Adipocyte (in vitro differentiated cells): ENCODE data around the gene MYO6.

ENCODE experiments used
- DNase-seq: peaks from one replicate; pipeline ENCODE4 v3.0.0-alpha.2; 2015; ENCODE audit warnings: low read depth
- H3K27me3 ChIP-seq: replicated peaks from 2 replicates; pipeline ENCODE4 v1.7.0; 2013; ENCODE audit warnings: mild to moderate bottlenecking, low read length, moderate library complexity; ENCODE audit not compliant: control insufficient read depth, insufficient read depth
- H3K36me3 ChIP-seq: 2 replicates; pipeline ENCODE4 v1.7.0; 2013; ENCODE audit warnings: low read length, mild to moderate bottlenecking, moderate library complexity; ENCODE audit not compliant: control insufficient read depth, insufficient read depth, severe bottlenecking
- H3K4me1 ChIP-seq: 2 replicates; pipeline ENCODE4 v1.7.0; 2013; ENCODE audit warnings: mild to moderate bottlenecking, low read length, moderate library complexity; ENCODE audit not compliant: control insufficient read depth, insufficient read depth
- H3K4me3 ChIP-seq: 2 replicates; pipeline ENCODE4 v1.7.0; 2013; ENCODE audit warnings: mild to moderate bottlenecking, low read length, moderate library complexity
- H3K9ac ChIP-seq: 2 replicates; pipeline ENCODE4 v1.7.0; 2013; ENCODE audit warnings: mild to moderate bottlenecking, low read length, moderate library complexity
- H3K9me3 ChIP-seq: 2 replicates; pipeline ENCODE4 v1.7.0; 2013; ENCODE audit warnings: mild to moderate bottlenecking, low read length, moderate library complexity; ENCODE audit not compliant: control insufficient read depth

Gene MYO6

GRCh38 chr6:75856902-75857301 is 107.9 kb downstream of the MYO6 start:
- Histone ChIP-seq H3K36me3 (peaks cover 15% of the 10 kb centered on the region), H3K9ac (no peak overlapping the region), H3K4me3 (no peak overlapping the region), H3K27me3 (no peaks in the 10 kb centered on the region), H3K4me1 (peaks cover 10% of the 10 kb centered on the region), H3K9me3 (no peaks in the 10 kb centered on the region)
- DNase-seq: no peak

DNA sequence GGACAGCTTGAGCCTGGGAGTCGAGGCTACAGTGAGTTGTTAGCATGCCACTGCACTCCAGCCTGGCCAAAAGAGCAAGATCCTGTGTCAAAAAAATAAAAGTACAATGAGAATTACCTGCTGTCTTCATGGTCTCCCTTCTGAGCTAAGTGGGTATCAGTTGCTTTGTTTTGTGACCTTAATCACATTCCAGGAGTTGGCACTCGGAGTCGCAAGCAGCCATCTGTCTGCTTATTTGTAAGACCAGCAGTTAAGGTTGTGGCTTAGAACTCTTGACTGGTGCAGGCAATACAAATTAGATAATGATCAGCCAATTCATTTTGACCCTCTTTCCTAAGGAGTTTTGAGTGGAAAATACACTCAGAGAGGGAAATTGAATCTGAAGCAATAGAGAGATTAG is 114.0 kb downstream of the MYO6 start:
- Histone ChIP-seq H3K36me3 (peaks cover 52% of the 10 kb centered on the region), H3K4me1 (no peaks in the 10 kb centered on the region)
- no peak for DNase-seq

DNA sequence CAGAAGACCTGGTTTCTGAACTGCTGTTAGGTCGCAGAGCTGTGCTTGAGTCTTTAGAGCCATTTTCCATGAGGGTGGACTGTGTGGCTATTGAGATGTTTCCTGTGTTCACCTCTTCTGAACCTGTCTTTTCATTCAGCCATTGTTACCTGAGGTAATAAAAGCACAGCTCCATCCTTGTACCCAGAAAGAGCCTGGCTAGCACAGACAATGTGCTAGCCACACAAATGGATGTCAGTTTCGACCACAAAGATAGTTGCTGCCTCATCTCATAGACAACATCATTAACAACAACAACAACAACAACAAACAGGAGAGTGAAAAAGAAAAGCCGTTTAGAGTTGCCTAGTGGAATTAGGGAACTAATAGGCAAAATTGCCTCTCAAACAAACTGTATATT is 114.7 kb downstream of the MYO6 start:
- Histone ChIP-seq H3K4me1 (no peaks in the 10 kb centered on the region), H3K36me3 (peaks cover 52% of the 10 kb centered on the region), H3K9me3 (no peaks in the 10 kb centered on the region), H3K9ac (no peak overlapping the region), H3K27me3 (no peaks in the 10 kb centered on the region), H3K4me3 (no peak overlapping the region)
- no peak for DNase-seq

More for the DNA sequence above, 114.0 kb downstream of the MYO6 start:
- H3K9ac ChIP-seq: no peak overlapping the region
- H3K4me3 ChIP-seq: no peak overlapping the region
- H3K27me3 ChIP-seq: no peaks in the 10 kb centered on the region
- H3K9me3 ChIP-seq: no peaks in the 10 kb centered on the region

- no peaks in the 10 kb centered on the region for H3K9me3 ChIP-seq
- no peak overlapping the region for H3K9ac ChIP-seq
- peaks cover 52% of the 10 kb centered on the region for H3K36me3 ChIP-seq
- no peak overlapping the region for H3K4me3 ChIP-seq
- DNase-seq: no peak
- no peaks in the 10 kb centered on the region for H3K27me3 ChIP-seq
- H3K4me1 ChIP-seq: no peaks in the 10 kb centered on the region
These were observed 115.4 kb downstream of the MYO6 start for GRCh38 chr6:75864446-75864845.

DNA sequence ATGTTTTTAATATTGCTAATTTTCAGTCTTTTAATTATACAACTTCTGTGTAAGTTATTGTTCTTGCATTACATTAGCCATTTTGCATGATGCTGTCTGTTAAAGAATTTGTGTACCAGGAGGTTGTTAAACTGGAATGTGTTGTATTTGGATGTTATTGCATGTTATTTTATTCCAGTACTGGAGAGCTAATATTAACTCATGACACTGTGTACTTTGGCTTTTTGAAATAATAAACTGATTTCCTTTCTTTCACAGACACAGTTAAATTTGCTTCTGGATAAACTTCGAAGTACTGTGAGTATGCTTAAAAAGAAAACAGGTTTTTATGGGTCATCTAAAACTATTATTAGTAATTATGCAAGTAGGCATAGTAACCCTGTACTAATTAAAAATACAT is 121.3 kb downstream of the MYO6 start:
- H3K9me3 ChIP-seq: no peaks in the 10 kb centered on the region
- no peak for DNase-seq
- H3K9ac ChIP-seq: no peak overlapping the region
- H3K36me3 ChIP-seq: peaks cover 37% of the 10 kb centered on the region
- H3K4me1 ChIP-seq: no peaks in the 10 kb centered on the region
- no peak overlapping the region for H3K4me3 ChIP-seq
- H3K27me3 ChIP-seq: no peaks in the 10 kb centered on the region

DNA sequence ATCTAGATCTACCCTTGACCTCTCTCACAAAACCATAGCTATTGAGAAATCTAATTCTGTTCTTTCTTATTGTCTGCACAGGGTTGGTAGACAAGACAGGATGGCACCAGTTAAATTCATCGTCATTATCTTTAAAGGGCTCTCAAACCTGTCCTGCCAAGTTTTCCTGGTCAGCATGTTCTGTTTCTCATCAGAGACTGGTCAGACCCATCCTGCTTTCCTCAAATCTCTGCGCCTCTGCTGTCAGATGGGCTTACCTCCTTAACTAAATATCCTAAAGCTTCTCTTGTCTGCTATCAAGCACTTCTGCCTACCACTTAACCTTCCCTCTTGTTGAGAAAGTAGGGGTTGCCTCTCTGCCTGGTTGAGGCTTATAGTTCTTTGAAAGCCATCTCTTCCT is 125.2 kb downstream of the MYO6 start:
- peaks cover 22% of the 10 kb centered on the region for H3K36me3 ChIP-seq
- no peaks in the 10 kb centered on the region for H3K9me3 ChIP-seq
- H3K9ac ChIP-seq: no peak overlapping the region
- no peak overlapping the region for H3K4me3 ChIP-seq
- DNase-seq: no peak
- no peaks in the 10 kb centered on the region for H3K27me3 ChIP-seq
- H3K4me1 ChIP-seq: peaks cover 4% of the 10 kb centered on the region

DNA sequence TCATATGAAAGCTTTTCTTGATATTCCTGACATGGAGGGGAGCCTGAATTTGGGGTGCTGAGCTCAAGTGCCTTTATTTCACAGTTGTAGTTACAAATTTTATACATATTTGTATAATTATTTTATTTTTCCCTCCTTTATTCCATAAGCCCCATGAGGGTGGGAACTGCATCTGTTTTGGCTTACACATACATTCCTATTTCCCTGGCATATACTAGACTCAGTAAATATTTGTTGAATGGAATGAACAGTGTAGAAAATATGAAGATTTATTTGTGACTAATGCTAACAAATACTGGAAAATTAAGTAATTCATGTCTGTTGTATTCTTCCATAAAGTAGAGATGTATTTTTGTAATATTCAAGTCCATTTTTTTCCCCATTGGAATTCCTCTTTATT is 127.1 kb downstream of the MYO6 start:
- no peaks in the 10 kb centered on the region for H3K9me3 ChIP-seq
- peaks cover 30% of the 10 kb centered on the region for H3K36me3 ChIP-seq
- no peak overlapping the region for H3K4me3 ChIP-seq
- no peak for DNase-seq
- H3K4me1 ChIP-seq: peaks cover 4% of the 10 kb centered on the region
- H3K9ac ChIP-seq: no peak overlapping the region
- H3K27me3 ChIP-seq: no peaks in the 10 kb centered on the region

DNA sequence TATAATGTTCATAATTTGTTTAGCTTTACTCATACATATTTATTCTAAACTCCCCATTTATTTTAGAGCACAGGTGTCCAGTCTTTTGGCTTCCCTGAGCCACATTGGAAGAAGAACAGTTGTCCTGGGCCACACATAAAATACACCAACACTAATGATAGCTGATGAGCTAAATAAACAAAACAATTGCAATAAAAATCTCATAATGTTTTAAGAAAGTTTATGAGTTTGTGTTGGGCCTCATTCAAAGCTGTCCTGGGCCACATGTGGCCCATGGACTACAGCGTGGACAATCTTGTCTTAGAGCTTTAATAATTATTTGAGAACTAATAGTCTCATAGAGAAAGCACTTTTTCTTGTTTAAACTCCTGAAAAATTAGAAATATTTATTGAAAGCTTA is 131.3 kb downstream of the MYO6 start:
- Histone ChIP-seq H3K4me1 (peaks cover 15% of the 10 kb centered on the region), H3K36me3 (peaks cover 9% of the 10 kb centered on the region), H3K27me3 (no peaks in the 10 kb centered on the region), H3K9ac (no peak overlapping the region), H3K9me3 (no peaks in the 10 kb centered on the region), H3K4me3 (no peak overlapping the region)
- DNase-seq: no peak

GRCh38 chr6:75882734-75883133 is 133.7 kb downstream of the MYO6 start:
- Histone ChIP-seq H3K4me1 (peaks cover 11% of the 10 kb centered on the region), H3K4me3 (no peak overlapping the region), H3K9me3 (no peaks in the 10 kb centered on the region), H3K9ac (no peak overlapping the region), H3K36me3 (peaks cover 16% of the 10 kb centered on the region), H3K27me3 (no peaks in the 10 kb centered on the region)
- DNase-seq: peak; percentile 66

DNA sequence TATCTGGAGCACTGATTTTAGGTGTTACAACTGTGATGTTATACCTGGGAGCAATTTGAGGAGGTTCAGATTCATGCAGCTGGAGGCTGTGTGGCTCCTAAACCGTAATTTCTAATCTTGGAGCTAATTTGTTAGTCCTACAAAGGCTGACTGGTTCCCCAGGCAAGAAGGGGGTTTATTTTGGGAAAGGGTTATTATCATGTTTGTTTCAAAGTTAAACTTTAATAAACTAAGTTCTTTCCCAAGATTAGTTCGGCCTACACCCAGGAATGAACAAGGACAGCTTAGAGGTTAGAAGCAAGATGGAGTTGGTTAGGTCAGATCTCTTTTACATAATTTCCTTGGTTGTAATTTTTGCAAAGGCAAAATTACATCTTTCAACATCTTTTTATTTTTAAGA is 135.8 kb downstream of the MYO6 start:
- peaks cover 14% of the 10 kb centered on the region for H3K36me3 ChIP-seq

DNA sequence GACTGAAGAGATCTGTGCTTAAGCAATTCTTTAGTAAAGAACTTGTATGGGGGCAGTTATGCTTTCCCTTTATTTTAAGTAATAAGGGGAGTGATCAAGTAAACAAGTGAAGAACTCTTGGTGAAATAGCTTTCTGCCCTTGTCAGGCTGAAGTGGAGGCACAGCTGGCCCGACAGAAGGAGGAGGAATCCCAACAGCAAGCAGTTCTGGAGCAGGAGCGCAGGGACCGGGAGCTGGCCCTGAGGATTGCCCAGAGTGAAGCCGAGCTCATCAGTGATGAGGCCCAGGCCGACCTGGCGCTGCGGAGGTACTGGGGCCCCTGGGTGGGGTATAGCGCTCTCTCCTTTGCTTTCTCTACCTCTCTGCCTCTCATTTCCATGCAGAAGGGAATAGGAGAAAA is 143.3 kb downstream of the MYO6 start:
- Histone ChIP-seq H3K4me1 (no peaks in the 10 kb centered on the region), H3K4me3 (no peak overlapping the region), H3K9me3 (no peaks in the 10 kb centered on the region), H3K36me3 (peaks cover 17% of the 10 kb centered on the region), H3K9ac (no peak overlapping the region), H3K27me3 (no peaks in the 10 kb centered on the region)
- DNase-seq: no peak

More for the DNA sequence above, 135.8 kb downstream of the MYO6 start:
- Histone ChIP-seq H3K4me3 (no peak overlapping the region), H3K27me3 (no peaks in the 10 kb centered on the region), H3K9ac (no peak overlapping the region), H3K4me1 (peaks cover 11% of the 10 kb centered on the region), H3K9me3 (no peaks in the 10 kb centered on the region)
- DNase-seq: no peak

GRCh38 chr6:75893058-75893775 is 144.2 kb downstream of the MYO6 start:
- no peaks in the 10 kb centered on the region for H3K4me1 ChIP-seq
- H3K27me3 ChIP-seq: no peaks in the 10 kb centered on the region
- no peaks in the 10 kb centered on the region for H3K9me3 ChIP-seq
- H3K36me3 ChIP-seq: peaks cover 17% of the 10 kb centered on the region
- H3K9ac ChIP-seq: no peak overlapping the region
- peak; percentile 94 for DNase-seq
- no peak overlapping the region for H3K4me3 ChIP-seq
